ENCODE measurements around the gene AKAP6.
"Not testable (repeated sequence)": the region's sequence is repeated elsewhere in the genome, so short reads cannot be mapped to it uniquely, and the experiment has no call there.

The AKAP6 gene

GRCh38 chr14:32368107-32368506, 39.0 kb downstream of the AKAP6 start:
- Histone ChIP-seq H2AFZ (ENCODE audit: low read length) (no peak overlapping the region), H3K4me3 (ENCODE audit: low read depth, low read length, poor library complexity, severe bottlenecking) (no peak overlapping the region), H3K4me1 (ENCODE audit: insufficient read depth, low read length, severe bottlenecking) (no peaks in the 10 kb centered on the region), H4K20me1 (ENCODE audit: insufficient read depth, low read length) (no peaks in the 10 kb centered on the region), H3K9me3 (ENCODE audit: low read length) (no peaks in the 10 kb centered on the region), H3K9me2 (ENCODE audit: low read depth, low read length) (no peaks in the 10 kb centered on the region), H3K27me3 (ENCODE audit: insufficient read depth, low read length) (no peaks in the 10 kb centered on the region), H3K9ac (ENCODE audit: low read length) (no peak overlapping the region), H3K4me2 (ENCODE audit: low read length) (no peak overlapping the region), H3K27ac (ENCODE audit: low read depth, low read length, poor library complexity, severe bottlenecking) (no peak overlapping the region), H3F3A (ENCODE audit: insufficient read depth, low read length) (no peaks in the 10 kb centered on the region), H3K36me3 (ENCODE audit: insufficient read depth, low read length) (no peaks in the 10 kb centered on the region), H3K79me2 (ENCODE audit: insufficient read depth, low read length) (no peaks in the 10 kb centered on the region)
- TF ChIP-seq EZH2 (IDR thresholded peaks at IDR 0.05; ENCODE audit: borderline replicate concordance, low read length) = no peak
- no peak for TF ChIP-seq CTCF (IDR thresholded peaks at IDR 0.05; ENCODE audit: low read length)

GRCh38 chr14:32370714-32371113, 41.6 kb downstream of the AKAP6 start:
- H3K4me3 ChIP-seq (ENCODE audit: low read depth, low read length, poor library complexity, severe bottlenecking) = no peak overlapping the region
- H3K4me2 ChIP-seq (ENCODE audit: low read length) = no peak overlapping the region
- H3K79me2 ChIP-seq (ENCODE audit: insufficient read depth, low read length) = no peaks in the 10 kb centered on the region
- TF ChIP-seq EZH2 (IDR thresholded peaks at IDR 0.05; ENCODE audit: borderline replicate concordance, low read length) = no peak
- TF ChIP-seq CTCF (IDR thresholded peaks at IDR 0.05; ENCODE audit: low read length) = no peak
- H3K4me1 ChIP-seq (ENCODE audit: insufficient read depth, low read length, severe bottlenecking) = no peaks in the 10 kb centered on the region
- no peaks in the 10 kb centered on the region for H3K27me3 ChIP-seq (ENCODE audit: insufficient read depth, low read length)
- no peaks in the 10 kb centered on the region for H3K9me2 ChIP-seq (ENCODE audit: low read depth, low read length)
- no peaks in the 10 kb centered on the region for H3F3A ChIP-seq (ENCODE audit: insufficient read depth, low read length)
- no peak overlapping the region for H3K9ac ChIP-seq (ENCODE audit: low read length)
- H4K20me1 ChIP-seq (ENCODE audit: insufficient read depth, low read length) = no peaks in the 10 kb centered on the region
- no peak overlapping the region for H3K27ac ChIP-seq (ENCODE audit: low read depth, low read length, poor library complexity, severe bottlenecking)
- no peak overlapping the region for H2AFZ ChIP-seq (ENCODE audit: low read length)
- H3K36me3 ChIP-seq (ENCODE audit: insufficient read depth, low read length) = no peaks in the 10 kb centered on the region
- H3K9me3 ChIP-seq (ENCODE audit: low read length) = no peaks in the 10 kb centered on the region

GRCh38 chr14:32372154-32372553, 43.1 kb downstream of the AKAP6 start:
- Histone ChIP-seq H3K9ac (ENCODE audit: low read length) (no peak overlapping the region), H3K36me3 (ENCODE audit: insufficient read depth, low read length) (no peaks in the 10 kb centered on the region), H3K4me1 (ENCODE audit: insufficient read depth, low read length, severe bottlenecking) (no peaks in the 10 kb centered on the region), H3K4me3 (ENCODE audit: low read depth, low read length, poor library complexity, severe bottlenecking) (no peak overlapping the region), H3K79me2 (ENCODE audit: insufficient read depth, low read length) (no peaks in the 10 kb centered on the region), H4K20me1 (ENCODE audit: insufficient read depth, low read length) (no peaks in the 10 kb centered on the region), H3F3A (ENCODE audit: insufficient read depth, low read length) (no peaks in the 10 kb centered on the region), H3K9me3 (ENCODE audit: low read length) (no peaks in the 10 kb centered on the region), H2AFZ (ENCODE audit: low read length) (no peak overlapping the region), H3K27me3 (ENCODE audit: insufficient read depth, low read length) (no peaks in the 10 kb centered on the region), H3K9me2 (ENCODE audit: low read depth, low read length) (no peaks in the 10 kb centered on the region), H3K27ac (ENCODE audit: low read depth, low read length, poor library complexity, severe bottlenecking) (no peak overlapping the region), H3K4me2 (ENCODE audit: low read length) (no peak overlapping the region)
- TF ChIP-seq EZH2 (IDR thresholded peaks at IDR 0.05; ENCODE audit: borderline replicate concordance, low read length) = no peak
- no peak for TF ChIP-seq CTCF (IDR thresholded peaks at IDR 0.05; ENCODE audit: low read length)

GRCh38 chr14:32373174-32373573, 44.1 kb downstream of the AKAP6 start:
- not testable (repeated sequence) for H3K36me3 ChIP-seq (ENCODE audit: insufficient read depth, low read length); H3K9me3 ChIP-seq (ENCODE audit: low read length); H3K27ac ChIP-seq (ENCODE audit: low read depth, low read length, poor library complexity, severe bottlenecking); H3K4me1 ChIP-seq (ENCODE audit: insufficient read depth, low read length, severe bottlenecking); H3F3A ChIP-seq (ENCODE audit: insufficient read depth, low read length); H3K27me3 ChIP-seq (ENCODE audit: insufficient read depth, low read length); H3K9ac ChIP-seq (ENCODE audit: low read length); H4K20me1 ChIP-seq (ENCODE audit: insufficient read depth, low read length); H3K4me2 ChIP-seq (ENCODE audit: low read length); H3K4me3 ChIP-seq (ENCODE audit: low read depth, low read length, poor library complexity, severe bottlenecking); H3K79me2 ChIP-seq (ENCODE audit: insufficient read depth, low read length); H2AFZ ChIP-seq (ENCODE audit: low read length); H3K9me2 ChIP-seq (ENCODE audit: low read depth, low read length)
